DMS153 treated with DMSO at 0.1 percent for 48 hours (cell line): ENCODE results near the gene CERKL.

ENCODE experiments used
- DNase-seq: peaks from one replicate; lab custom pipeline; 2025; ENCODE audit not compliant: unreplicated experiment; lab: John Stamatoyannopoulos, UW

CERKL gene

DNA sequence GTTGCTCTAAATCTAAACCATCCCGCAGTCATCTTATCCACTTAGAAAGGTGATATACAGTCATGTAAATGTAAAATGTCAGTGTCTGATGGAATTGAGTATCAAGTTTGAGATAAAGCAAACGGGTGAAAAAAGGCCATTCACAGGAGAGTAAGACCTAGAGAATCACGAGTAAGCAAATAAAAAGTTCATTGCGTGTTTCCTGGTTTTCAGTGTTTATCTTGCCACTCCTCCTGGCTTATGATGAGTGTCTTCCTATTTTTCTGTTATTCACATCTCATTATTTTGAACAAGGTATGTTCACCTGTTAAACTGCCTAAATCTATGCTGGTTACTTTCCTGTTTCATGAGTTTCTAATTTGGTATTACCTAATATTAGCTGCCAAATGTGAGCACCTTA is 130.9 kb downstream of the CERKL start:
- DNase-seq, result peak; percentile 9

GRCh38 chr2:181523756-181524155 is 133.1 kb downstream of the CERKL start:
- no peak for DNase-seq

- no peak for DNase-seq
Observed at GRCh38 chr2:181520253-181520652, 136.7 kb downstream of the CERKL start.

DNA sequence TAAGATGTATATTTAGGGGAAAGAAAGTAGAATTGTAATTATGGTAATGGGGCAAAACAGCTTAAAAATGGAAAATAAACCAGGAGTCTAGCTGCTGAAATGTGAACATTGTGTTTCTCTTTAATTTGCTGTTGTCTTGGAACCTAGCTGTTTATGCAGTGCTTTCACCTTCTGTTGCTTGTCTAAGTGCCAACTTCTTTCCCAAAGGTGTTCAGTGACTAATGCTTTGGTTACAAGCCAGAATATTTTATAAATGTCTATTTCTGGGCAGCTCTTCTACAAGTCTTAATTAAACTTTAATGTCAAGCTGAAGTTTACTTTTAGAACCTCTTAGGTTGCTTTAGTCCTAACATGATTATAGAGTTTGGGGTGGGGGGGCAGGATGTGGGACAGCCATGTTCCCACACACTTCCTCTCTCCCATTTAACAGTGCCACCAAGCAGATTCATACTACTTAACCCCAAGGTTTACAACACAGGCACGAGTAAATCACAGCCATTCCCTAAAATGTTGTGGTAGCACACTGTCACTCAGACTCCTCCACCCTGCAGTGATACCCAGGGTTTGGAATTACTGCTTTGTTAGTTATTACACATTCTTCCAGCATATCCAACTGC is 139.1 kb downstream of the CERKL start:
- DNase-seq, result no peak

DNA sequence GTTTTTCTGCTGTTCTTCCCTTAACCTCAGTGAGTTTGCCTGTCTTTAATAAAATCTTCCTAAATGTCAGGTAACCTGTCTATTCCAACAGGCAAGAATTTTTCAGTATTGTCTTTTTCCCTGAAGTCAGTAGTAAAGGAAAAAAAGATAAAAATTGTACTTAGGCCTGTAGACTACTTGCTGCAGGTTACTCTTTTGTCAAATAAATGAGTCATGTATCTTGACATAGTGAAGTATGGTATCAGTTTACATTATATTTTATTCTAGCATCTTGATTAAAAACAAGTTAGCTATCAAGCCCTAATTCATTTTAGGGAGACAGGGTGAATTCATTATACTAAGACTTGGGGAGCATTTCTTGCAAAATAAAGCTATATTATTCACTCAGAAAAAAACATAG is 139.9 kb downstream of the CERKL start:
- no peak for DNase-seq

- DNase-seq, result no peak
Observed at GRCh38 chr2:181515719-181516118, 141.2 kb downstream of the CERKL start.

DNA sequence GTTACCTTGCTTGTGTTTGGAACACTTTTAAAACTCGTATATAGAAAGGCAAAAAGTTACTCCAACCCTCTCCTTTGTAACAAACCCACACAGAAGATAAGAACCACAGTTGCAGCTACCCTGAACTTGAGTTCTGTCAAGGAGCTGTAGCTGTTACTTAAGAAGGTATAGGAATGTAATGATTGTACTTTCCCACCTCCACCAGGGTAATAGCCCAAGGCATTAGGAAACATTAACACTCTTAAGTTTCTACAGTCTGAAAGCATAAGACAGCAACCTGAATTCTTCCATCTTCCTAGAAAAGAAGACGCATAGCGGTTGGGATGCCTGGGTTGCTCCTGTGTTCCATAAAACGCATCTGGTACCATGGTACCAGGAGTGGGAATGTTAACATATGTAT is 156.7 kb downstream of the CERKL start:
- no peak for DNase-seq

DNA sequence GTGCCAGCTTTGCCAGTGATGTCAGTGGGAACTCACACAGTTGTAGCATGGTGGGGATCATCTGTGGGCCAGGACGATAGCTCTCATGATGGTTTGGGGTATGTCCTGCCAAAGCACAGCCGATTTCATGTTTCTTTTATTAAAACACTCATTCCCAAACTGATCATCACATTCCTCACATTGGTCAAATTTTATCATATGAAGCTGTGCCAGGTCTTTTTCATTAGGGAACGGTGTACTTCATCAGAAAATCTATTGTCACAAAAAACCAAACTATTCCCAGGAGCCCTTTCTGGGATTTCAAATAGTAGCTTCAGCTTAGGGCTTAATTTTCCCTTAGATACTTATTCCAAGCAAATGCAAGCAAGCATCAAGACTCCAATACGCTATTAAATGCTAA is 157.7 kb downstream of the CERKL start:
- no peak for DNase-seq
